Superior temporal gyrus (tissue), 1 donor: Measurements from ENCODE around the gene MXD3.

Source experiments
- DNase-seq: peaks from one replicate; pipeline ENCODE4 v3.0.0-alpha.2; 2016; ENCODE audit errors: extremely low spot score

Gene MXD3

GRCh38 chr5:177303121-177303924 is 8.4 kb downstream of the MXD3 start, which contains the start of the genes PRELID1 and RAB24:
PRELID1 (plus strand) TSS chr5:177303799; CDS start chr5:177303986, 187 bp downstream.
RAB24 (minus strand) TSS chr5:177303719; CDS start chr5:177303288, 431 bp downstream.
- peak; percentile 86 for DNase-seq

- no peak for DNase-seq
These were observed 9.2 kb downstream of the MXD3 start for GRCh38 chr5:177302354-177303110.

- no peak for DNase-seq
These were observed 10.1 kb downstream of the MXD3 start for GRCh38 chr5:177301503-177302165.

- DNase-seq: no peak
These were observed 10.7 kb downstream of the MXD3 start for GRCh38 chr5:177300951-177301350.

DNA sequence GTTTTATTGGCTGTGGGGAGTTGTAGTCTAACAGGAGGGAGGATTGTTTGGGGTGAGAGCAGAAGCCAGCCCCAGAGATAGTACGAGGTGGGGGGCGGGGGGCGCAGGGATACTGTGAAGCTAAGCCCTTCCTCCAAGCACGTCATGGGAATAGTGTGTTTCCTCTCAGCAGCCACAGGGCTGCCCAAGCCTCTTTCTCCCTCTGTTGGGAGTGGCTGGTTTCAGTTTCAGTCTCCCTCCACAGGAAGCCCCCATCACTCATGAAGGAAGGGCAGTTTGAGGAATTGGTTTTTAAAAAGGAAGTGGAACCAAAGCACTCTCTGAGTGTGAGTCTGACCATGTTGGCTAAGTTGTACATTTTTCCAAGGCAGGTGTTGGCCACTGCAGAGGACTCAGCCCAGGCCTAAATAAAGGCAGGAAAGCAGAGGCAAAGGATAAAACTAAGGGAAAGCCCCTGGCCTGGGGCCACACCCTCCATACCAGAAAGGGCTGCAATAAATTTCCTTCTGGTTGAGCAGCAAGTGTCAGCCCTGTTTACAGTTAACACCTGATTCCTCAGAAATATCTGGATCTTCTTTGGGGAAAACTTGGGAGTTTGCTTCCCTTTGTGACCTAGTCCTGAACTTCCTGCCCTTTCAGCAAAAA is 11.3 kb downstream of the MXD3 start:
- peak; percentile 32 for DNase-seq

GRCh38 chr5:177299697-177300096 is 12.0 kb downstream of the MXD3 start:
- DNase-seq: no peak

GRCh38 chr5:177297922-177298321 is 13.8 kb downstream of the MXD3 start:
- no peak for DNase-seq

DNA sequence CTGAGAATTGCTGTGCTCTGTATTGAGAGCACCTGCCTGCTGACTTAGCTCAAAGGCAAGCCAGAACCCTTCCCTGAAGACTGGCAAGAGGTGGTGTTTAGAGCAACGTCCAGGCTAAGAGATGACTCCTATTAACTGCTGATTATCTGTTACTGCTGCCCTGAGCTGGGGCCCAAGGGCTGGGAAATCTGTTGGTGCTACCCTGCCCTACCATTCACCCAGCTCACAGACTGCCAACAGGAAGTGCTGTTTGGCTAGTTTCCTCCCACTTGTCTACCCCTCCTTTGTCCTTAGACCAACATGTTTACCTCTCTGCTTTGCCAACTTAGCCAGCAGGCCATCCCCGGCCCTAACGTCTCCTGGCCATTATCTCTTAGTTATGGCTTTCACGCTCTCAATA is 15.1 kb downstream of the MXD3 start:
- no peak for DNase-seq

- no peak for DNase-seq
These were observed 15.8 kb downstream of the MXD3 start for GRCh38 chr5:177295924-177296323.

- no peak for DNase-seq
These were observed 17.1 kb downstream of the MXD3 start for GRCh38 chr5:177294632-177295031.

DNA sequence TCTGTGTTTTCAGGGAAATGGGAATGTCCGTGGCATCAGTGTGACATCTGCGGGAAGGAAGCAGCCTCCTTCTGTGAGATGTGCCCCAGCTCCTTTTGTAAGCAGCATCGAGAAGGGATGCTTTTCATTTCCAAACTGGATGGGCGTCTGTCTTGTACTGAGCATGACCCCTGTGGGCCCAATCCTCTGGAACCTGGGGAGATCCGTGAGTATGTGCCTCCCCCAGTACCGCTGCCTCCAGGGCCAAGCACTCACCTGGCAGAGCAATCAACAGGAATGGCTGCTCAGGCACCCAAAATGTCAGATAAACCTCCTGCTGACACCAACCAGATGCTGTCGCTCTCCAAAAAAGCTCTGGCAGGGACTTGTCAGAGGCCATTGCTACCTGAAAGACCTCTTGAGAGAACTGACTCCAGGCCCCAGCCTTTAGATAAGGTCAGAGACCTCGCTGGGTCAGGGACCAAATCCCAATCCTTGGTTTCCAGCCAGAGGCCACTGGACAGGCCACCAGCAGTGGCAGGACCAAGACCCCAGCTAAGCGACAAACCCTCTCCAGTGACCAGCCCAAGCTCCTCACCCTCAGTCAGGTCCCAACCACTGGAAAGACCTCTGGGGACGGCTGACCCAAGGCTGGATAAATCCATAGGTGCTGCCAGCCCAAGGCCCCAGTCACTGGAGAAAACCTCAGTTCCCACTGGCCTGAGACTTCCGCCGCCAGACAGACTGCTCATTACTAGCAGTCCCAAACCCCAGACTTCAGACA is 17.7 kb downstream of the MXD3 start:
- DNase-seq: no peak

DNA sequence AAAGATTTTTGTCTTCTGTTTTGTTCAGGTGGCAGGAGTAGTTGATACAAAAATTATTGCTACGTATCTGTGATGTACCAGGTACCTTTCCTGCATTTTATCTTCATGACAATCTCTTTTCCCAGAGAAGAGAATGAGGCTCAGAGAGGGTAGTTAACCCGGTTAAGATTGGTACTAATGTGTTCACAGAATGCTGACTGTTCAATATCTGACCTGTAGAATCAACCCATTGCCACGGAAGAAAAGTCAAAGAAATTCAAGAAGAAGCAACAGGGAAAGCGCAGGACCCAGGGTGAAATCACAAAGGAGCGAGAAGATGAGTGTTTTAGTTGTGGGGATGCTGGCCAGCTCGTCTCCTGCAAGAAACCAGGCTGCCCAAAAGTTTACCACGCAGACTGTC is 20.0 kb downstream of the MXD3 start:
- no peak for DNase-seq

DNA sequence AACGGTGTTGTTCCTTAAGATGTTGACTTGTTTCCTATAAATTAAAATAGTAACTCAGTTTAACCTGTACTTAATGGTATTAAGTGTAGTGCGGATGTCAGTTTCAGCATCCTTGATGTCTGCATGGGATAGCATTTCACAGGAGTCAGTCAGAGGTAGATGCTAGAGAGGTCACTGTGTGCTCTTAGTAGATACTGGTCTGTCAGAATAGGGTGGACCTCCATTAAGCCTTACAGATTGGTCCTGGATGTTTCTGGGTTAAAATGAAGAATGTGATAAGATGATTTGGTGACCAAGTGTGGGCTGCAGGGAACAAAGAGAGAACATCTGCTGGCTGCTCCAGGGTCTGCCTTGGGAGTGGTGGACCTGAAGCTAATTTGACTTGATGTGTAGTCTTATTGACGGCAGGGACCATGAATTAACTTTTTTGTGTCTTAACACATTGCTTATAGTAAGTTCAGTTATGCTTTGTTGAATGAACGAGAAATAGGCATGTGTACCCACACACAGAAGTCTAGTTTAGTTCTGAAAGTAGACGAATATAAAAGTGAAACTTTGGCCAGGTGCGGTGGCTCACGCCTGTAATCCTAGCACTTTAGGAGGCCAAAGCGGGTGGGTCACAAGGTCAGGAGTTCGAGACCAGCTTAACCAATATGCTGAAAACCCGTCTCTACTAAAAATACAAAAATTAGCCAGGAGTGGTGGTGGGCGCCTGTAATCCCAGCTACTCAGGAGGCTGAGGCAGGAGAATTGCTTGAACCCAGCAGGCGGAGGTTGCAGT is 20.7 kb downstream of the MXD3 start:
- no peak for DNase-seq

GRCh38 chr5:177288191-177288590 is 23.5 kb downstream of the MXD3 start:
- no peak for DNase-seq

DNA sequence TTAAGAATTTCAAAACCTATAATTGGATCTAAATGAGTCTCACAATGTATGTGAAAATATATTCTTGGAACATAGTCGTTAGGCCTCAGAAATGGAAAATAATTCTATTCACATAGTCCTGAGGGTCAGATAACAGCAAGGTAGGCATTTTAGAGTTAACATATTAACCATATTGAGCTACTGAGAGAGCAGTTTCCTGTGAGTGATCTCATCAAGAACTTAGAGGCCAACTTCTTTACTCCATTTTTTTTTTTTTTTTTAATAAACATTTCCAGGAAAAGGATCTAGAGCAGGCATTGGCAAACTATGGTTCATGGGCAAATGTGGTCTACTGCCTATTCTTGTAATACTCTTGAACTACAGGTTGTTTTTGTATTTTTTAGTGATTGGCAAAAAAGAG is 34.8 kb downstream of the MXD3 start:
- DNase-seq: no peak

GRCh38 chr5:177275883-177276282 is 35.8 kb downstream of the MXD3 start:
- DNase-seq: no peak

DNA sequence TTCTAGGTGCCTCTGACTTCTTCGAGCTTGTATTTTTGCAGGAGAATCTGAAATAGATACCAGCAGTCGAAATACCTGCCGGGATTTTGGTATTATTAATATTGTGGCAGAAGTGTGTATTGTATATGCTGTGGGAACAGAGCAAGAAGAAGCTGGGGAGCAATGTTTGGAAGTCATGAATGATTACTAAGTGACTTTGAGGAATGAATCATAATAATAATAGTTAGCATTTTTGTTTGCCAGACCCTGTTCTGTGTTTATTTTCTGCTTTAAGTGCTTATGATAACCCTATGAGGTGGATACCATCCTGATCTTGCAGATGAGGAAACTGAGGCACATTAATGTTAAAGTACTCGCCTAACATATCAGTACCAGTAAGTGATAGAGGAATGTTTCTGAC is 40.6 kb downstream of the MXD3 start:
- DNase-seq: no peak

- no peak for DNase-seq
These were observed 41.0 kb downstream of the MXD3 start for GRCh38 chr5:177270653-177271052.

DNA sequence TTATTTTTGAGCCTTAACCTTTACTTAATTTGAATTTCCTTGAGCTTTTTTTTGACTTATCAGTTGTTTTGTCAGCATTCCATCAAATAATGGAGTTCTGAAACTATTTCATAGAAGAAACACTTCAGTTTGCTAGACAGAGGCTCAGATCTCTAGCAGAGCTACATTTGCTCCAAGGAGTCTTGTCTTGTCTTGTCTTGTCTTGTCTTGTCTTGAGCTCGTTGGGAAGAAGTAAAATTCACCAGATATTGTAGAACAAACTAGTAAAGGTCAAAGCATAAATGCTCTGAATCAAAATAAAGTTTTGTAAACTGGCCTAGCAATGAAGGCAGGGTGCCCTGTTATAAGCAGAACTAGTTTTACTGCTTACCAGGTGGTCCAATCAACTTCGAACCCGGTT is 41.7 kb downstream of the MXD3 start:
- no peak for DNase-seq

- DNase-seq: no peak
These were observed 42.3 kb downstream of the MXD3 start for GRCh38 chr5:177269232-177269895.
